Breast epithelium (tissue), 4 donors: Measurements from ENCODE around the gene ACOD1. TPM values are rescaled to one million over a fixed set of nuclear protein-coding genes. Genes with fewer than 3 reads are reported as not detected.

ENCODE experiments used
- DNase-seq, 2 donors: peaks; one replicate each; pipeline ENCODE4 v3.0.0-alpha.2; 2019; ENCODE audit warnings: low spot score in 2 of 2
- H3K27ac ChIP-seq, 2 donors: fragments of 200-600 bp; sonication (generic) in 1 of 2; one replicate each; pipeline ENCODE4 v1.5.1; 2016 to 2019; ENCODE audit warnings: mild to moderate bottlenecking in 1 of 2
- H3K27me3 ChIP-seq, 2 donors: fragments of 200-600 bp; sonication (generic) in 1 of 2; one replicate each; pipeline versions ENCODE4 v1.5.1 to v1.6.0; 2017 to 2019; ENCODE audit warnings: control low read depth in 1 of 2, mild to moderate bottlenecking in 1 of 2
- H3K36me3 ChIP-seq: fragments of 200-600 bp; one replicate; pipeline ENCODE4 v1.5.1; 2019
- H3K4me1 ChIP-seq, 2 donors: fragments of 200-600 bp; sonication (generic); one replicate each; pipeline ENCODE4 v1.5.1; 2016 to 2019; ENCODE audit warnings: control low read depth in 1 of 2
- H3K4me3 ChIP-seq, 3 donors: fragments of 200-600 bp; sonication (generic); 1 replicate in 2 of 3; 2 replicates in 1 of 3; pipeline ENCODE4 v1.5.1; 2016 to 2019; ENCODE audit warnings: mild to moderate bottlenecking in 3 of 3, moderate library complexity in 2 of 3
- H3K9me3 ChIP-seq, 2 donors: fragments of 200-600 bp; sonication (generic) in 1 of 2; one replicate each; pipeline ENCODE4 v1.5.1; 2016 to 2019; ENCODE audit warnings: control low read depth in 1 of 2
- CTCF ChIP-seq, 3 donors: fragments of 450-650 bp; IDR thresholded peaks; one replicate each; pipeline ENCODE4 v1.5.1; 2016 to 2017; ENCODE audit warnings: antibody characterized with exemption in 3 of 3, mild to moderate bottlenecking in 3 of 3, moderate library complexity in 3 of 3
- POLR2A ChIP-seq: fragments of 450-650 bp; IDR thresholded peaks from one replicate; pipeline ENCODE4 v1.6.1; 2016; ENCODE audit warnings: antibody characterized with exemption, mild to moderate bottlenecking, moderate library complexity
- POLR2AphosphoS5 ChIP-seq, 3 donors: sonication (generic); formaldehyde crosslinking; IDR thresholded peaks; one replicate each; pipeline ENCODE4 v1.6.1; 2017; ENCODE audit warnings: antibody characterized with exemption in 3 of 3
- intact Hi-C: fragments of 100-400 bp; cut with DNase I; formaldehyde crosslinking; loops from one replicate; pipeline ENCODE4 v1.15.1; 2023; ENCODE audit warnings: low total_unique reads
- total RNA-seq, 3 donors: library from RNA; depleted of rRNA; stranded (reverse); fragments of >200 nt; gene quantifications; one replicate each; pipeline ENCODE4 v1.1.0, GENCODE V29; 2016

The ACOD1 gene
- total RNA-seq, 3 donors from 2014 or later, result not detected

GRCh38 chr13:76967031-76967430 is 18.7 kb downstream of the ACOD1 start:
- no peaks in the 10 kb centered on the region for H3K36me3 ChIP-seq
- no peaks in the 10 kb centered on the region for H3K27me3 ChIP-seq
- intact Hi-C loops, result loop anchor here (5.0 kb wide), 1 partner anchor 1100 kb away; no protein-coding TSS in a partner anchor
- no peaks in the 10 kb centered on the region for H3K4me1 ChIP-seq
- DNase-seq, result no peak
- no peak overlapping the region for H3K27ac ChIP-seq
- TF ChIP-seq CTCF (IDR thresholded peaks at IDR 0.05), result no peak
- no peak for TF ChIP-seq POLR2AphosphoS5 (IDR thresholded peaks at IDR 0.05)
- no peak for TF ChIP-seq POLR2A
- H3K9me3 ChIP-seq, result no peaks in the 10 kb centered on the region
- H3K4me3 ChIP-seq, result no peak overlapping the region

GRCh38 chr13:76968041-76968440 is 19.7 kb downstream of the ACOD1 start:
- TF ChIP-seq CTCF (IDR thresholded peaks at IDR 0.05) (no peak), POLR2AphosphoS5 (IDR thresholded peaks at IDR 0.05) (no peak), POLR2A (no peak)
- Histone ChIP-seq H3K27ac (no peak overlapping the region), H3K27me3 (no peaks in the 10 kb centered on the region), H3K4me1 (no peaks in the 10 kb centered on the region), H3K36me3 (no peaks in the 10 kb centered on the region), H3K4me3 (no peak overlapping the region), H3K9me3 (no peaks in the 10 kb centered on the region)
- intact Hi-C loops, result loop anchor here (5.0 kb wide), 1 partner anchor 1101 kb away; no protein-coding TSS in a partner anchor
- no peak for DNase-seq

- DNase-seq, result no peak
- TF ChIP-seq POLR2AphosphoS5 (IDR thresholded peaks at IDR 0.05) (no peak), CTCF (IDR thresholded peaks at IDR 0.05) (no peak), POLR2A (no peak)
- H3K9me3 ChIP-seq, result no peaks in the 10 kb centered on the region
- intact Hi-C loops, result loop anchor here (5.0 kb wide), 2 partner anchors 1102 to 1522 kb away; no protein-coding TSS in a partner anchor
- no peaks in the 10 kb centered on the region for H3K36me3 ChIP-seq
- H3K27ac ChIP-seq, result no peak overlapping the region
- no peaks in the 10 kb centered on the region for H3K4me1 ChIP-seq
- H3K4me3 ChIP-seq, result no peak overlapping the region
- no peaks in the 10 kb centered on the region for H3K27me3 ChIP-seq
Observed at GRCh38 chr13:76969488-76970365, 21.4 kb downstream of the ACOD1 start.

- H3K27me3 ChIP-seq, result no peaks in the 10 kb centered on the region
- no peaks in the 10 kb centered on the region for H3K9me3 ChIP-seq
- no peaks in the 10 kb centered on the region for H3K4me1 ChIP-seq
- no peak overlapping the region for H3K27ac ChIP-seq
- TF ChIP-seq POLR2AphosphoS5 (IDR thresholded peaks at IDR 0.05), result no peak
- no peak for TF ChIP-seq POLR2A
- no peak for TF ChIP-seq CTCF (IDR thresholded peaks at IDR 0.05)
- H3K36me3 ChIP-seq, result no peaks in the 10 kb centered on the region
- no peak for DNase-seq
- intact Hi-C loops, result loop anchor here (5.0 kb wide), 1 partner anchor 1524 kb away; no protein-coding TSS in a partner anchor
- no peak overlapping the region for H3K4me3 ChIP-seq
Observed at GRCh38 chr13:76971215-76971614, 22.9 kb downstream of the ACOD1 start.
